C4-2B (cell line): ENCODE measurements around the gene LIMS4.
"Not testable (repeated sequence)": the region's sequence is repeated elsewhere in the genome, so short reads cannot be mapped to it uniquely, and the experiment has no call there.

ENCODE experiments used
- H3K27ac ChIP-seq: fragments of 450-650 bp; 2 replicates; pipeline ENCODE4 v1.5.1; 2017

The LIMS4 gene, protein sequence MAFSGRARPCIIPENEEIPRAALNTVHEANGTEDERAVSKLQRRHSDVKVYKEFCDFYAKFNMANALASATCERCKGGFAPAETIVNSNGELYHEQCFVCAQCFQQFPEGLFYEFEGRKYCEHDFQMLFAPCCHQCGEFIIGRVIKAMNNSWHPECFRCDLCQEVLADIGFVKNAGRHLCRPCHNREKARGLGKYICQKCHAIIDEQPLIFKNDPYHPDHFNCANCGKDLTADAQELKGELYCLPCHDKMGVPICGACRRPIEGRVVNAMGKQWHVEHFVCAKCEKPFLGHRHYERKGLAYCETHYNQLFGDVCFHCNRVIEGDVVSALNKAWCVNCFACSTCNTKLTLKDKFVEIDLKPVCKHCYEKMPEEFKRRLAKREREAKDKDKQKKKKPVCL

DNA sequence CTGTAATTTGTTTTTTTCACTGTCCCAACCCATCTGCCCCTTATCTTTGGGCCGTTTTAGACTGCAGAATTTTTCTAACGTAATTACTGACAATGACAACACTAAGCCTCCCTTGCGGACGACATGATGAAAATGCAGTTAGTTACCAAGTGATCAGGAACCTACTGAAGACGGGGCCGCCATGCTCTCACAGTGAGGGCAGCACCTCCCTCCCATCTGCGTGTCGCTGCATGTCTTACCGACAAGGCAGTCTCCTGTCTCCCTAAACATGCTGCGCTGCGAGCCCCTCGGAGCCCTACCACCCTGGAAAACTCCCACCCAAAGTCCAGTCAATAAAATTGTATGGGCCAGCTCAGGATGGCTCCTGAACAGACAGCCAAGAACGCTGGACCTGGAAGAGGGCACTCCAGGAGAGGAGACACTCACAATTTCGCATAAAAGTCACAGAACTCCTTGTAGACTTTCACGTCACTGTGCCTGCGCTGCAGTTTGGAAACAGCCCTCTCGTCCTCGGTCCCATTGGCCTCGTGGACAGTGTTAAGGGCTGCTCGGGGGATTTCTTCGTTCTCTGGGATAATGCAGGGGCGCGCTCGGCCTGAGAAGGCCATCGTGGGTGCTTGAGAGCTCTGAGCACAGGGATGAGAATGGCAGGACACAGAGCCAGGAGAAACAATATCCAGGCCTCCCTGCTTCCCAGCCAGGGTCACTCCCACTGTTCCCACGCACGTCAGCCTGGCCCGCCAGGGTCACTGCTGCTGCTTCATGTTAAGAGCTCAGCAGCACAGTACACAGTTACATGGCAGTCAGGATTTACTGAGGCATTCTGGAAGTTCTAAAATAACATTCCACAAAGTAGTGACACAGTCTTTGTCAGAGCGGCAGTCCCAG is at the start of gene LIMS4:
Gene LIMS4, minus strand, starts transcription at position 646 of the 888 bp plus-strand sequence. Its CDS starts 38 bp downstream, at position 608.
- H3K27ac ChIP-seq: not testable (repeated sequence)

DNA sequence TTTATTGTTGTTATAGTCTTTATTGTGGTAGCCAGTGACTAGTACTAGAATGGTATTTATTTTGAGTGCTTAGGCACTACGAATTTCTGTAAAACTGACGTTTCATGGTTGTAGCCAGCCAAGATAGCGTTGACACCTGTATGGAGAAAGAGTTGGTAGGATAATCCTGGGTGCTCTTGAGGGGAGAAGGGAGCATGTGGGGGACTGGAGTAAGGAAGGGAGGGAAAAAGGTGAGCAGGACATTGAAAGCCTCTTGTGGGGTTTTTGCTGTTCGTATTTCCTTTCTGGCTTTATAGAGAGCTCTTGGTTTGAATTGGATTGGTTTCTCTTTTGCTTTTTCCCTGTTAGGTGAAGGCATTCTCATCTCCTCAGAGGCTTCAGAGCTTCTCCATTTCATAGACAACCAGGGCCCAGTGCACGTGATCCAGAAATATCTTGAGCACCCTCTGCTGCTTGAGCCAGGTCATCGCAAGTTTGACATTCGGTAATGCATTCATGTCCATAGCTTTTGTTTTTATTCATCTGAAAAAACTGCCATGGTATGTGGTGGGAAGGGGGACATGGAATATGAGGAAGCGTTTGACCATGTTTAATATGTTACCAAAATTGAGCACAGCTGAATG is 27.2 kb upstream of the LIMS4 start:
- not testable (repeated sequence) for H3K27ac ChIP-seq

DNA sequence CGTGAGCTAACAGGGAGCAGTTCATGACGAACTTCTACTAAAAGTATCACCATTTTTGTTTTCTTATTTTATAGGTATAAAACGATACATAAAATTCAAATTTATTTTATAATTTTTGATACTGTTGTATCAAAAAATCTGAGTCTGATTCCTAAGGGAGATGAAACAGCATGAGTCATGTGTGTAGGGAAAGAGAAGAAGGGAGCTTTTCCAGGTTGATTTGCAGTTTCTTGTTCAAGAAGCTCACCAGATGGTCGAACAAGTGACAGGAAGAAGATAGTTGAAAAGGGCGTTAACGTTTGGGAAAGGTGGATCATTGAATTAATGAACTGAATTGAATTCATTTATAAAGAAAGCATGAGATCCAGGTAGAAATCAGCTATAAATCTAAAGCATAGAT is 23.4 kb upstream of the LIMS4 start:
- not testable (repeated sequence) for H3K27ac ChIP-seq

DNA sequence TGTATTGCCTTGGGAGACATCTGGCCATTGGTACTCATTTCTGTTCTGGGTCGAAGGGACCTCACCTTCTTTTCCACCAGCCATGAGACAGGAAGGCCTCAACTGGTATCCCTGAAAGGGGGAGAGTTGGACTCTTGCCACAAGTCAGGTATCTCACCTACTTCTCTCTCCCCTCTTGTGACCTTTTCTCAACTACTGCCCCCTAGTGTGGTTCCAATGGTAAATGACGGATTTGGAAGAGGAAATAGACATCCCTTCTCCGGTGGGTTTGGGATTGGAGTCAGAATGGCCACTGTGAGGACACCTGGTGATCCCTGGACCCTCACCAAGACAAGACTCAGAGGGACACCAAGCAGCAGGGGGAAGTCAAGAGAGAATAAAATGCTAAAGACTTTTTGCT is 21.9 kb upstream of the LIMS4 start:
- H3K27ac ChIP-seq: not testable (repeated sequence)

DNA sequence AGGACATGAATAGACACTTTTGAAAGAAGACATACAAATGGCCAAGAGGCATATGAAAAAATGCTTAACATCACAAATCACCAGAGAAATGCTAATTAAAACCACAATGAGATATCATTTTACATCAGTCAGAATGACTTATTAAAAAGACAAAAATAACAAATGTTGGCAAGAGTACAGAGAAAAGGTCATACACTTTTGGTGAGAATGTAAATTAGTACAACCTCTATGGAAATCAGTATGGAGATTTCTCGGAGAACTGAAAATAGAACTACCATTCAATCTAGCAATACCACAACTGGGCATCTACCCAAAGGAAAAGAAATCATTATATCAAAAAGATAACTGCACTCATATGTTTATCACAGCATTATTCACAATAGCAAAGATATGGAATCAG is 16.4 kb upstream of the LIMS4 start:
- H3K27ac ChIP-seq: not testable (repeated sequence)

DNA sequence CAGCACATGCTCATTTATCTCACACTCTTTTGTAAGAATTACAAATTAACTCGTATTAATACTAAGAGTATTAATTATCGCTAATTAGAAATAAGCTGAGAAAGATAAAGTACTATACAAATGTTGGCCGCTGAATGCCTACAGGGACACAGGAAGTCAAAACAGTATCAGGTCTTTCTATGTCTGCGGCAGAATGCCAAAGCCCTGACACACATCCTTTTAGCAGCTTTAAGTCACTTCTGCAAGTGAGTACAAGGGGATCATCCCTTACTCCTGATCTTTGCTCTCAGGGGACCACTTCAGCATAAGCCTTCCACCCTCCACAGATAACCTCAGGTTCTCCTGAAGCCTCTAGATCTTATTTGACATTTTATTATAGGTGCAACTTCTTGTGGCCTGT is 10.1 kb upstream of the LIMS4 start:
- H3K27ac ChIP-seq: not testable (repeated sequence)

DNA sequence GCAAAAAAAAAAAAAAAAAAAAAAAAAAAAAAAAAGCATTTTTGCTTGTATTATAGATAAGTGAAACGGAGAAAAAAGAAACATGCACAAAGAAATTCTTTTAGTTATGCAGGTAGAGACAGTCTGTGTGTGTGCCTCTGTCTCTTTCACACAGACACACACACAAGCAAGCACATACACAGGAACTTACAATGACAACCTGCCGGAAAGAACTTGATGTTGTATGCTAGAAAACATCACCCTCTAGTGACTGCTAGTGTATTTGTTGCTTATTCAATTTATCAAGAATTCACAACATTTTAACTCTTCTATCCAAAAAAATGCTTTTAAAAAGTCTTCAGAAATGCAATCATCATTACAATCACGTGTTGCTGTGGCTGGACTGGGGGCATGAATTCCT is 8.6 kb upstream of the LIMS4 start:
- not testable (repeated sequence) for H3K27ac ChIP-seq

DNA sequence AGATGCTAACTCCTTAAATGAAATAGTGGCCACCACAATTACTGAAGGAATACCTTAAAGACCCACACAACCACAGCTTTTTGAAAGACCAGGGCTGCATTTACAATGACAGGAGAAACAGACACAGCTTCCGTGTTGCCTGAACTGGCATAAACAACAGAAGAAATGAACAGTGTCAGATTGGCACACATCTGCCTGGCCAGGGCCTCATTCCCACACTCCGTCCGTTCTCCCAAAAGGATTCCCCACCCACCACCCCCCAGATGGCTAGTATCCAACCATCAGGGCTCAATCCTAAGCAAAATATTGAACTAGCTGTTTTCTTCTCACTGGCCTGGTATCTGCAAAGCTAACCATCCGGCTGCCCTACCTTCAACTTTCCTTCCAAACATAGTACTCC is 7.5 kb upstream of the LIMS4 start:
- not testable (repeated sequence) for H3K27ac ChIP-seq

DNA sequence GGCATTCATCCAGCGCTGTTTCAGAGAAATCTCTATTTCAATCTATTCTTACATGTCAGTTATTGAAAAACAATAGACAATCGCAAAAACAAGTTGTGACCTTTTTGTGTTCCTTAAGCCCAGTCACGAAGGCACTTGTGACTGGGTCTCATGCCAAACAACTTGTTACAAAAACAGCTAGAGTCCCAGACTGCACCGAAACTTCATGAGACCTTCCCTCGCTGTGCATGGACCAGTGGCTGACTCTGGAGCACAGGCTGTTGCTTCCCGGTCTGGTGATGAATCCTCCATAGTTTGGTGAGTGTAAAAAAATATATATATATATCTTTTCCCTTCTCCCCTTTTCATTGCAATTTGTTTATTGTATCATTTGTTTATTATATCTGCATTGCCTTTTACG is 4.8 kb upstream of the LIMS4 start:
- not testable (repeated sequence) for H3K27ac ChIP-seq

DNA sequence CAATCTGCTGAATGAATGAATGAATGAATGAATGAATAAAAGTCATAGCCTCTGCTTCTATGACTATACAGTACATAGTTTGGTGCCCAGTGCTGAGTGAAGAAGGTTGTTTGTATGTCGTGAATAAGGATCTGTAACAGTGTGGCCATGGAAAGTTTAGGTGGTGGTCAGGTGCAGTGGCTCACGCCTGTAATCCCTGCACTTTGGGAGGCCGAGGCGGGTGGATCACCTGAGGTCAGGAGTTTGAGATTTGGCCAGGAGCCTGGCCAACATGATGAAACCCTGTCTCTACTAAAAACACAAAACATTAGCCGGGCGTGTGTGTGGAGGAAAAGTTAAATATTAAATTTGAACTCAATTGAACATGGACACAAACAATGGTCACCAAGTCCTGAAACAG is 4.3 kb upstream of the LIMS4 start:
- H3K27ac ChIP-seq: not testable (repeated sequence)

DNA sequence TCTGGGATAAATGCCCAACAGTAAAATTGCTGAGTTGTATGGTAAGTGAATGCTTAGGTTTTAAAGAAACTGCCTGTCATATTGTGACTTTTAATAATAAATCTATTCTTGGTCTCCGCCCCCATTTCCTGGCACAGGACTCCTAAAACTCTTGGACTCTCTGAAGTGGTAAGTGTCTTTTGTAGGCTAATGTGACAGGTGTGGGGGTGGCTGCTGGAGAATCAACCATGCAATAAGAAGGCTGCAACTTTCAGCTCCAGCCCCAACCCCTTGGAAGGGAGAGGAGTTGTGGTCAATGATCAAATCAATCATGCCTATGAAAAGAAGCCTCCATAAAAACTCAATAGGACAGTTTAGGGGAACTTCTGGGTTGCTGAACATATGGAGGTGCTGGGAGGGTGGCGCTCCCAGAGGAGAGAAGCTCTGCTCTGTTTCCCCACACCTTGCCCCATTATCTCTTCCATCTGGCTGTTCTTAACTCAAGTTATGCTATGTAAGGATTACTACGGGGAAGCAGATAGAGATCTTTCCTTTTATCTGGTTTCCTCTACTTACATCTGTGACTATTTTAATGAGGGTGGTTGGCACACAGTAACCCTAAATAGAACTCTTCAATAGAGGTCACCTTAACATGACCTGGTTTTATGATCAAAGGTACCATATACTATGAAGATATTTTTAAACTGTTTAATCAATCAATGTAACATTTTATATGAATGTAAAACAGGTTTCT is 3.2 kb upstream of the LIMS4 start:
- H3K27ac ChIP-seq: not testable (repeated sequence)

DNA sequence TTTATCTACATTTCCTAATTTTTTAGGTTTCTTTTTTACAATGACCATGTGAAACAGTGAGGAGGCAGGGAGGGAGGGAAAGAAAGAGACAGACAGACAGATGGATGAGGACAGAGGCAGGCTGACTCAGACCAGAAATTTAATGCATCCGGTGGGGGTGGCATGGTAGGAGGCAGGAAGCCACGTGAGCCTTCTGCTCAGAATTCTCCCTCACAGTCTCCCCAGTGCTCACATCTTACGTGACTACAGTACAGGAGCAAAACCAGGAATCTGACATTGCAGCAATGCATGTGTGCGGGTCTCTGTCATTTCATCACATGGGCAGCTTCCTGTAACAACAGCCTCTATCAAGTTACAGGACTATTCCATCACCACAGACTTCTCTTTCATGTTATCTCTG is 2.3 kb upstream of the LIMS4 start:
- H3K27ac ChIP-seq: not testable (repeated sequence)

DNA sequence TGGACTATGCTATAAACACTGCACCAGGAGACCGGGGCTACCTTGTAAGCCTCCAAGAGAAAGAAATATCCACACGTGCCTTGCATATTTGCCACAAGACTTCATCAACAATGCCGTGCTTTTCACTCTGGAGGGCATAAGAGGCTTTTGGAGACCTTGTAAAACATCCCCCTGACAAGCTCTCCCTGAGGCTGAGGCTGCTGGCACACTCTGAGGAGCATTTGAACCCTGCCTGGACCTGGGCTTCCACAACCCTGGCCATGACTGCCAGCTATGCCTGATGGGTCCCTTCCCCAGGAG is 393 bp upstream of the LIMS4 start:
- H3K27ac ChIP-seq: not testable (repeated sequence)

DNA sequence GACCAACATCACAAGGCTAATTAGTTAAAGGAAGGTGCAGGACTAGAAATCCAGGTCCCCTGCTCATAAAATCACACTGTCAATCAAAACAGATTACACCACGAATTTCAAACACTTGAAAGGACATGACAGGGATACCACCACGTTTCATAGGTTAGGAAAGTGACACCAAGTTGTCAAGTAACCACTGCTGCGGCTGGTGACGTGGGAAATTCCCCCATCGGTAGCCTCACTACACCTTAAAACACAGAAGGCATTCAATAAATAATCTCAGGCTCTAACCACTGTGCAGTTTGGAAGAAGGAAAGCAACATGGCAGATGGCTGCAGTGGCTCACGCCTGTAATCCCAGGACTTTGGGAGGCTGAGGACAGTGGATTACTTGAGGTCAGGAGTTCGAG is 3.7 kb downstream of the LIMS4 start:
- not testable (repeated sequence) for H3K27ac ChIP-seq

DNA sequence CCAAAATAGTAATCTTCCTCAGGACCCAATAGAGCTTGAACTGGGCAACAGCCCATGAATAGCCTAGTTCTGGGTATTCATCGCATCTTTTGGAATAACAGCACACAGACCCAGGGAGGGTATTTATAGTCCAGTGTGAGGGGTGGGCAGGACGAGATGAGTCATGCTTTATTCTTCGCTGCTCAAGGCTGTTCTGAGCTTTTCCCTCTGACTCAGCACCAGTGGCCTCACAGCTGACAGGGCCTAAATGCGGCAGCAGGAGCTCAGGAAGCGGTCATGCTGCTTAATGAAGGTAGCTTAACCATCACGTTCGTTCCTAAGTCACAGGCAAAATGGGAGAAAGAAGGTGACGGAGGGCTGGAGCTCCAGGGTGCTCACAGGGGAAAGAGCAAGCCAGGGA is 7.3 kb downstream of the LIMS4 start:
- H3K27ac ChIP-seq: not testable (repeated sequence)

DNA sequence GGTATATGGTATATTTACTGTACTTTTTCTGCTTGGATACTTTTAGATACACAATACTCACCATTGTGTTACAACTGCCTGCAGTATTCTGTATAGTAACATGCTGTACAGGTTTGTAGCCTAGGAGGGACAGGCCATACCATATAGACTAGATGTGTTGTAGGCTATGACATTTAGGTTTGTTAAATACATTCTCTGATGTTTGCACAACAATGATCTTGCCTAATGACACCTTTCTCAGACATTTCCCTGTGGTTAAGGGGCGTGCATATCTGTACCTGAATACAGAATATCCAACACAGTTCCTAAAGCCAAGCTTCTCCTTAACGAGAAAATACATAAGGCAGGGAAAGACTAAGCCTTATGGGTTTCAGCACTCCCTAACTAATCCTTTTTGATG is 10.2 kb downstream of the LIMS4 start:
- H3K27ac ChIP-seq: not testable (repeated sequence)

DNA sequence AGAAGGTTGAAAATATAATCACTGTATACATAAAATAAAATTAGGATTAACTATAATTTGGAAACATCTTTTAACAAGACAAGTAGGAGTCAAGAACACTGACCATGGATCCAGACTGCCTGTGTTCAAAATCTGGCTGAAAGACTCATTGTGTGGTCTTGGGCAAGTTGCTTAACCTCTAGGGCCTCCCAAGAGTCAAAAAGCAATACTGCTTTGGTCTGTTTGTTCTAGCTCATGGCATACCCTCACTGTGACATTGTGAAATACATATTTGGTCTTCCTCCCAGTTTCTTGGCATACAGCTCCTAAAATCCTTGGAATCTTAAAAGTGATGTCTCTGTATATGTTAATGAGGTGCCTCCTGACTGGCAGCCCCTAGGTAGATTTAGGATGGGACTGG is 12.3 kb downstream of the LIMS4 start:
- H3K27ac ChIP-seq: not testable (repeated sequence)

DNA sequence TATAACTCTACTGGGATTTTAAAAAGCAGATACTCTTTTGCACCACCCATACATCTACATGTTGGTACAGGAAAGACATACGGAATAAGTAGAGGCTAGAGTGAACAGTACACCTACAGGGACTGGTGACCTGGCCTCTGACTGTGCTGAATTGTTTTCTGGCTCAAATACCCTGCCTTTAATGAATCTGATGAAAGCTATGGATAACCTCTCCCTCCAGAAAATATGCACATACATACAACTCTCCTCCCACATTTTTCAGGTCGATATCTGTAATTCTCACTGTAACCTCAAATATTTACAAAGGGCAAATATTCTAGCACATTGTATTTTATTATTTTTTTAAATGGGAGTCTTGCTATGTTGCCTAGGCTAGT is 15.4 kb downstream of the LIMS4 start:
- not testable (repeated sequence) for H3K27ac ChIP-seq

DNA sequence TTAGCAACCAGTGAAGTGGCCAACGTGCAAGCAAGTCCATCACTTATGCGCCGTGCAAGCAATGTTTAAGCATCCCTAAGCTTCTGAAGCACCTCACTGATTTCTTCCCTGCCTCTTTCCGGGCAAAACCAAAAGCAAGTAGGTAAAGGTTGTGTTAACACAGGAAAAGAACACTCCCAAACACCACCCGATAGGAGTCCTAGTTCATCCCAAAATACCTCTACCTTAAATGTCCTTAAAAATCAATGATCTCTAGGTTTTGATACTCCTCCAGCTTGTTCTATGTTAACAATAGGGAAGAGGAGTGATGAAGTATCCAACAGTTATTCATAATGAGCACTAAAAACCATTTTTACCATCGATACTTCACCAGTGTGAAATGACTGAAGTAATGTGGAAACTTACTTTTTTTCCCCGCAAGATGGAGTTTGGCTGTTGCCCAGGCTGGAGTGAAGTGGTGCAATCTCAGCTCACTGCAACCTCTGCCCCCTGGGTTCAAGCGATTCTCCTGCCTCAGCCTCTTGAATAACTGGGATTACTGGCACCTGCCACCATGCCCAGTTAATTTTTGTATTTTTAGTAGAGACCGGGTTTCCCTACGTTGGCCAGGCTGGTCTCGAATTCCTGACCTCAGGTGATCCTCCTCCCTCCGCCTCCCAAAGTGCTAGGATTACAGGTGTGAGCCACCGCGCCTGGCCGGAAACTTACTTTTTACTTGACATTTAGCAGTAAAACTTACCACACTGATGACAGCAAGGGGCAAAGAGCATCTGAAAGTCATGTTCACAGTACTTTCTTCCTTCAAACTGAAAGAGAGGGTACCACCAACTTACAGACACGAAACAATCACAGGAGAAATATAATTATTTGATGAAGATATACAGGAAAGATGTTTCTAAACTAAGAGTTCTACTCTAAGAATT is 16.1 kb downstream of the LIMS4 start:
- H3K27ac ChIP-seq: not testable (repeated sequence)

DNA sequence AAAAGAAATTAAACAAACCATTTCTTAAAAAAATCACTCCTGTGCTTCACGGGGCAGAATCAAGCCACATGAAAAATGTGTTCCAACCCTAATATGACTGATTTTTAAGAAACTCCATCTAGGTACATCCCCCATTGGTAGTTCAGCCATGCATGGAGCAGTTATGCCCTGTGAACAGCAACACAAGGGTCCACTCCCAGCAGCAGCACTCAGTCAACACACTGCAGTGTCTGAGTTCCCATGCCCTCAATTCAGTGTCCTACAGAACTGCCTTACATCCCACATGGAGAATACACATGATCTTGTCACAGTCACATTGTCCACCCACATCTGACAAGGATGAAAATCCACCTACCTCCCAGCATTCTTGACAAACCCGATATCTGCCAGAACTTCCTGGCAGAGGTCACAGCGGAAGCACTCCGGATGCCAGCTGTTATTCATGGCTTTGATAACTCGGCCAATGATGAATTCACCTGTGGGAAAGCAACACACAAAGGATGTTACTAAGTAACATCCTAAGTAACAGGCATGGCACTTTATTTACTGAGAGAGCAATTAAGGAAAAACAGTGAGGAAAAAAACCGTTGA is 17.4 kb downstream of the LIMS4 start:
- not testable (repeated sequence) for H3K27ac ChIP-seq

DNA sequence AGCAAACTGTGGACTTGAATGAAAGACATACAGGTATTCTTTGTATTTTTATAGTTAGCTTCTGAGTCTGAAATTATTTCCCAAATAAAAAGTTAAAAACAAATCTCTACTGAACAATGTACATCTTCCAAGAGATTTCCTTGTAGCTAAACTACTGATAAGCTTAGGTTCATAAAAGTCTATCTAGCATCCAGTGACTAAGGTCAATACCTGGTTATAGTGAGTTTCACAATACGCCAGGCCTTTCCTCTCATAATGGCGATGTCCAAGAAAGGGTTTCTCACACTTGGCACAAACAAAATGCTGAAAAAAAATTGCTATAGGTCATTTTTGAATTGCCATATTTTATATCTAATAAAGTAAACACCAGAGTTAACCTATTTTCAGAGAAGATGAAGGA is 21.7 kb downstream of the LIMS4 start:
- H3K27ac ChIP-seq: not testable (repeated sequence)
